Glutamatergic neuron (in vitro differentiated cells): ENCODE data around the gene GARIN6. TPM values are rescaled to one million over a fixed set of nuclear protein-coding genes. Genes with fewer than 3 reads are reported as not detected.

Experiments used
- DNase-seq: peaks from one replicate; pipeline ENCODE4 v3.0.0; 2022
- H3K27ac Mint-ChIP-seq: one replicate; pipeline ENCODE4 v1.8.0; 2020; ENCODE audit warnings: mild to moderate bottlenecking, mixed read lengths, inconsistent platforms; ENCODE audit not compliant: unreplicated experiment
- H3K27me3 Mint-ChIP-seq: one replicate; pipeline ENCODE4 v1.8.0; 2020; ENCODE audit warnings: mild to moderate bottlenecking, moderate library complexity, mixed read lengths, inconsistent platforms; ENCODE audit not compliant: unreplicated experiment
- H3K36me3 Mint-ChIP-seq: one replicate; pipeline ENCODE4 v1.8.0; 2020; ENCODE audit warnings: mild to moderate bottlenecking, mixed read lengths, inconsistent platforms; ENCODE audit not compliant: unreplicated experiment
- H3K4me1 Mint-ChIP-seq: one replicate; pipeline ENCODE4 v1.8.0; 2020; ENCODE audit warnings: mild to moderate bottlenecking, low read depth, mixed read lengths, inconsistent platforms; ENCODE audit not compliant: unreplicated experiment
- H3K4me3 Mint-ChIP-seq: one replicate; pipeline ENCODE4 v1.8.0; 2020; ENCODE audit warnings: mild to moderate bottlenecking, mixed read lengths, inconsistent platforms; ENCODE audit not compliant: unreplicated experiment
- H3K9me3 Mint-ChIP-seq: one replicate; pipeline ENCODE4 v1.8.0; 2020; ENCODE audit warnings: mild to moderate bottlenecking, moderate library complexity, mixed read lengths, inconsistent platforms; ENCODE audit not compliant: unreplicated experiment
- total RNA-seq: library from RNA; stranded (reverse); fragmentation: NEBNext Ultra II Directional; extraction: Animal tissue kit (Norgen Biotek cat#: 25700); gene quantifications from one replicate; pipeline ENCODE4 v1.2.1, GENCODE V29; 2021; ENCODE audit not compliant: unreplicated experiment
- TF ChIP-seq, protein P1 (sequence below): fragments of 200-600 bp; sonication (generic); IDR thresholded peaks from one replicate; pipeline ENCODE4 v1.5.0; 2021; ENCODE audit not compliant: partially characterized antibody, unreplicated experiment

GARIN6 gene
- total RNA-seq, 1 donor from 2014 or later: not detected

DNA sequence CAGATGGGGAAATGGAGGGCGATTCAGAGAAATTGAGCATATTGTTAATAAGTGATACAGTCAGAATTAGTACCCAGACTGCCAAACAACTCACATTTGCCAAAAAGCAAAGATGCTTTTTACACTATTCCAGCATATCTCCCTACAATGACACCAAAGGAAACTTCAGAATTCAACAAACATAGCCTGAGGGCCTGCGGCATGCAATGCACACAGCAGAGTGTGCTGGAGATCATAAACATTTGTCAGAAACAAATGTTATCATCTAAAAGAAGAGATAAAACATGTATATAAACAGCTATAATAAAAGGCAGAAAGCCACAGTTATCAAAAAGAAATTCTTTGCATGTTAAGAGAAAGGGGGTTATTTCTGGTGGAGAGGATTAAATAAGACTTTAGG lies 20.1 kb upstream of the GARIN6 start:
- no peak overlapping the region for H3K27ac Mint-ChIP-seq
- DNase-seq: no peak
- H3K36me3 Mint-ChIP-seq: no peaks in the 10 kb centered on the region
- H3K4me3 Mint-ChIP-seq: no peak overlapping the region
- no peaks in the 10 kb centered on the region for H3K4me1 Mint-ChIP-seq
- no peaks in the 10 kb centered on the region for H3K9me3 Mint-ChIP-seq
- H3K27me3 Mint-ChIP-seq: no peaks in the 10 kb centered on the region
- TF ChIP-seq, protein P1, sequence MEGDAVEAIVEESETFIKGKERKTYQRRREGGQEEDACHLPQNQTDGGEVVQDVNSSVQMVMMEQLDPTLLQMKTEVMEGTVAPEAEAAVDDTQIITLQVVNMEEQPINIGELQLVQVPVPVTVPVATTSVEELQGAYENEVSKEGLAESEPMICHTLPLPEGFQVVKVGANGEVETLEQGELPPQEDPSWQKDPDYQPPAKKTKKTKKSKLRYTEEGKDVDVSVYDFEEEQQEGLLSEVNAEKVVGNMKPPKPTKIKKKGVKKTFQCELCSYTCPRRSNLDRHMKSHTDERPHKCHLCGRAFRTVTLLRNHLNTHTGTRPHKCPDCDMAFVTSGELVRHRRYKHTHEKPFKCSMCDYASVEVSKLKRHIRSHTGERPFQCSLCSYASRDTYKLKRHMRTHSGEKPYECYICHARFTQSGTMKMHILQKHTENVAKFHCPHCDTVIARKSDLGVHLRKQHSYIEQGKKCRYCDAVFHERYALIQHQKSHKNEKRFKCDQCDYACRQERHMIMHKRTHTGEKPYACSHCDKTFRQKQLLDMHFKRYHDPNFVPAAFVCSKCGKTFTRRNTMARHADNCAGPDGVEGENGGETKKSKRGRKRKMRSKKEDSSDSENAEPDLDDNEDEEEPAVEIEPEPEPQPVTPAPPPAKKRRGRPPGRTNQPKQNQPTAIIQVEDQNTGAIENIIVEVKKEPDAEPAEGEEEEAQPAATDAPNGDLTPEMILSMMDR: no peak

GRCh38 chr12:99644629-99645028 lies 2.9 kb upstream of the GARIN6 start:
- no peak for DNase-seq
- TF ChIP-seq, protein P1: no peak
- Mint-ChIP-seq H3K27ac (no peak overlapping the region), H3K4me3 (no peak overlapping the region), H3K36me3 (no peaks in the 10 kb centered on the region), H3K4me1 (no peaks in the 10 kb centered on the region), H3K27me3 (no peaks in the 10 kb centered on the region), H3K9me3 (peaks cover 1% of the 10 kb centered on the region)

- Mint-ChIP-seq H3K4me3 (no peak overlapping the region), H3K4me1 (no peaks in the 10 kb centered on the region), H3K9me3 (no peaks in the 10 kb centered on the region), H3K36me3 (no peaks in the 10 kb centered on the region), H3K27me3 (no peaks in the 10 kb centered on the region), H3K27ac (no peak overlapping the region)
- no peak for DNase-seq
- TF ChIP-seq, protein P1: no peak
Observed at GRCh38 chr12:99648183-99648582, 630 bp downstream of the GARIN6 start.

- Mint-ChIP-seq H3K4me1 (no peaks in the 10 kb centered on the region), H3K36me3 (no peaks in the 10 kb centered on the region), H3K9me3 (no peaks in the 10 kb centered on the region), H3K27me3 (no peaks in the 10 kb centered on the region), H3K4me3 (no peak overlapping the region), H3K27ac (no peak overlapping the region)
- DNase-seq: no peak
- TF ChIP-seq, protein P1: no peak
Observed at GRCh38 chr12:99649551-99649950, 2.0 kb downstream of the GARIN6 start.

- TF ChIP-seq, protein P1: no peak
- no peak for DNase-seq
- no peaks in the 10 kb centered on the region for H3K9me3 Mint-ChIP-seq
- no peaks in the 10 kb centered on the region for H3K27me3 Mint-ChIP-seq
- no peaks in the 10 kb centered on the region for H3K36me3 Mint-ChIP-seq
- no peak overlapping the region for H3K27ac Mint-ChIP-seq
- H3K4me3 Mint-ChIP-seq: no peak overlapping the region
- H3K4me1 Mint-ChIP-seq: no peaks in the 10 kb centered on the region
Observed at GRCh38 chr12:99658671-99659349, 11.3 kb downstream of the GARIN6 start.
